GM10847 (cell line): ENCODE data around the gene KIF19.

Source experiments
- POLR2A ChIP-seq: IDR thresholded peaks from 2 replicates; pipeline ENCODE4 v1.6.1; 2011; ENCODE audit not compliant: insufficient read length; ENCODE audit errors: extremely low read depth

Gene KIF19

DNA sequence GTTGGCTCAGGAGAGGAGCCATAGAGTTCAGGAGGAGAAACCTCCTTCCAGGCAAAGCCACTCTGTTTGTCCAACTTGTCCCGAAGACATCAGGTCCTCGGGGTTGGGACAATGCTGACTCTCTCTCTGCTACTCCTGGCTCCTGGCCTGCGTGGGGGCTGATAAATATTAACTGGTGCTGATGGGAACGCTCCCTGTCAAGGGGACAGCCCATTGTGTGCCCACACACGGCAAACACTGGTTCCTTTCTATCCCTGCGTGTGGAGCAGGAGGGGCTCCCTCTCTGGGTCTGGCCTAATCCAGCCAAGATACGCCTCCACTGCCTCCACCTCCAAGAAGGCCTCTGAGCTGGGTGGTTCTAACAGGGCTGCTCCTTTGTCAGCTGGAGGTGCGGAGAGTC lies 4.4 kb downstream of the KIF19 start:
- TF ChIP-seq POLR2A, result no peak

DNA sequence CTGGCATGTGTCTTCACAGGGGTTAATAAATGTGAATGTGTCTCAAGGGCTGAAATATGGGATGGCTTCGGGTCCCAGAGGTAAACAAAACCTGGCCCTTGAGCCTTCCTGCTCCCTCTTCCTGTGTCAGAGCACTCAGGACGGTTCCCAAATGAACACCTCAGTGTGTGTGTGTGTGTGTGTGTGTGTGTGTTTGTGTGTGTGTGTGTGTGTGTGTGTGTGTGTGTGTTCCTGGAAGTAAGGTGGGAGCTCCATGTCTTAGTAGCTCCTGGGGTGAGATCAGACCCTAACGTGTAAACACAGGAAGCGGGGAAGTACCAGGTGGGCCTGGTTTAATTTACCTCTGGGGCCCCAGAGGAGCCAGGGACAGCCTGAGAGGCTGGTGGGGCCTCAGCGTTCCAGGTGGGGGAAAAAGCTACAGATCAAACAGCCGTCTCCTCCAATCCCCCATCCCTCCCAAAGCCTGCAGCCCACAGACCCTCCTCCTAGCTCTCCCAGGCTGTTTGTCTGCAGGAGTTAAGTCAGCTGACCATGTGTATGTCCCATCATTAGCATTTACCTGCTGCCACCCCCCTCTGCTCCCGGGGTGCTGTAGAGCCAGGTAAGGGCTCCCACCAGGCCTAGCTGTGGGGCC lies 6.1 kb downstream of the KIF19 start:
- TF ChIP-seq POLR2A, result no peak

DNA sequence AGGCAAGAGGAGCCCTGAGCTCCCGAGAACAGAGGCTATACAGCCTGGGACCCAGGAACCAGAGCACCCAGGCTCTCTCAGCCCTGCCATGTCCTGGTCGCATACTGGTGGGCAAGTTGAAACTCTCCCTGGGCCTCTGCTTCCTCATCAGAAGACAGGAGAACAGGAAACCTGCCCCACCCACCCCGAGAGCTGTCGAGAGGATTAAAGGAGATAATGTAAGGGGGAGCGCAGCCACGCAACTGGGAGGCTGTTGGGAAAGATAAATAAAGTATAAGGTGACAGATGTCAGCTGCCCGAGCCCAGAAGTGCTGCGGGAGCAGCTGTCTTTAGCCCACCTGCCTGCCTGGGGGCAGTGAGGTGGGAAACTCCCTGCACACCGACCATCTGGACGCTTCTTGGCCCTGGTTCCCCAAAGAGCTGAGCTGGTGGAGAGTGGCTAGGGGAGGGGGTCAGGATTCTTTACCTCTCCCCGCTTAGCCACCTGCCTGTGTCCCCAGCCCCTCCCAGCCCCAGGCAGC lies 6.8 kb downstream of the KIF19 start:
- no peak for TF ChIP-seq POLR2A

DNA sequence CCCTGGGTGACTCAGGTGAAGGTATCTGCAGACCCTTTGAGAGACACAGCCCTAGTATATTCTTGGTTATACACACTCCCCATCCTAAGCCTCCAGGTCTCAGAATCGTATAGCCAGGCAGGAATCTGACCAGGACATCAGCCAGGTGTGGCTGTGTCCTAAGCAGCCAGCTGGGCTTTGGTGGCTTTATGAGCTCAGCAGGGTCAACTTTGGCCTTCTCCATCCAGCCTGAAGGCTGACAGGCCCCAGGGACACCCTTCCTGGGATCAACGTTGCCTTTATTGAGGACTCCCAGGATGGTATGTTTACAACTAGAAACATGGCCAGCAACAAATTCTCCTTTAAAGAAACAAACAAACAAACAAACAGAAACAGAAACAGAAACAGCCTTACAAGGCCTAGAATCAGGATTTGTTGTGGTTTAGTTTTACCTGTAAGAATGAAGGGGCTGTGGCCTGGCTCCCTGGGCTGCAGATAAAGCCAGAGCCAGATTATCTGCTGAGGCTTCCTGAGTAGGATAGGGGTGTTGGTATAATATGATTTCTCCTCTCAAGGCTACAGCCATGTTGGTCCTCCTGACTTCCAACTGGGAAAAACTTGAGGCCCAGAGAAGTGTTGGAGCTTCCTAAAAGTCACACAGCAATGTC lies 8.5 kb downstream of the KIF19 start:
- no peak for TF ChIP-seq POLR2A

DNA sequence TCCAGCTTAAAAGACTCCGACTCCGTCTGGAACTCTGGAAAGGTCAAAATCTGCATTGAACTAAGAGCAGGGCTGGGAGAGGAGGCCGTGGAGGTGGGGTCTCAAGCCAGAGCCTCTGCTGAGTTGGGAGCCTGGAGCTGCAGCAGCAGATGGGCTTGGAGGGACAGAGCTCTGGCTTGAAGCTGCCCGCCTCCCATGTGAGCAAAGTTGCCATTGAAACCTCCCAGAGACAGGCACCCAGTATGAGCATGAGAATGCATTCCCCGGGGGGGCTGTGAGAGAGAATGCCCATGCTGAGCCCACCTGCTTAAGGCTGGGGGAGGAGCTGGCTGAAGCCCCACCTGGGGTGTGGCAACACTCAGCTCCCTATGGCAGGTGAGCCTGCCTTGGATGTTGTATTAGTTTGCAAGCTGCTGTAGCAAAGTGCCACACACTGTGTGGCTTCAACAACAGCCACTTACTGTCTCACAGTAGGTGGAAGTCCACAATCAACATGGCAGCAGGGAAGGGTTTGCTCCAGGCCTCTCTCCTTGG lies 9.6 kb downstream of the KIF19 start:
- no peak for TF ChIP-seq POLR2A

DNA sequence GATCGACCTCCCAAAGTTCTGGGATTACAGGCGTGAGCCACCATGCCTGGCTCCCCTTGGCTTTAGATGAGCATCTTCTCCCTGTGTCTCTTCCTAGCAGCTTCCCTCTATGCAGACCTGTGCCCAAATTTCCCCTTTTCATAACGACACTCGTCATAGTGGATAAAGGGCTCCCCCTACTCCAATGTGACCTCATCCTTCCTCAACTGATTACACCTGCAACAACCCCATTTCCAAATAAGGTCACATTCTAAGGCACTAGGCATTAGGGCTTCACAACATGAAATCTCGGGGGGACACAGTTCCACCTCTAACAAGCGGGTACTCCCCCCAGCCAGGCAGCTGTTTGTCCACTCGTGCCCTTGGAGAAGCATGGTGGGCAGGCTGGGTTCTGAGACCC lies 10.3 kb downstream of the KIF19 start:
- TF ChIP-seq POLR2A, result no peak

DNA sequence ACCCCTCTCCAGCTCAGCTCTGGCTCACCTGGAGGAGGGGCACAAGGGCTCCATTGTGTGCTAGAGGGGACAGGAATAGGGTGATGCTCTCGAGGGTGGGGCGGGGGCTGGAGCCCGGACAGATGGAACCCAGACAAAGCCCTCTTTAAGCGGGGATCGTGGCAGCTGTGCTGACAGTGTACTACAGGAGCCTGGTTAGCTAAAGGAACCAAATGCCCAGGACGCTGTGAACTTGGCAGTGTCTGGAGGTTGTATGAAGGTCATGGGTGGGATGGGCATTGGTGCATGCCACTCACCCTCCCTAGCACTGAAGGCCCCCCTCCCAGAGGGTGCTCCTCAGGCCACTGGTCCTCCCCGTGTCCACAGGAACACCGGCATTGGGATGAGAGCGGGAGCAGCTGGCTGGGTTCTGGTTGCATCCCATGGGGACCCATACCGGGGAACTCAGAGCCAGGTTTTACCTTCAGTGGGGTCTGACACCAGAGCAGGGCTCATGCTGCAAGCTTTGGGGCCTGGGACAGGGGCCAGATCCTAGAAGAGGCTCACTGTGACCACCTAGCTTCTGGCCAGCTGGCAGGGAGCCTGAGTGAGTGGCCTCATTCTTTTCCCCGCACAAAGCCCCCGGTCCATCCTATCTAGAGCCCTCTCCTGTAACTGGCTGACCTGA lies 11.9 kb downstream of the KIF19 start:
- TF ChIP-seq POLR2A, result no peak

DNA sequence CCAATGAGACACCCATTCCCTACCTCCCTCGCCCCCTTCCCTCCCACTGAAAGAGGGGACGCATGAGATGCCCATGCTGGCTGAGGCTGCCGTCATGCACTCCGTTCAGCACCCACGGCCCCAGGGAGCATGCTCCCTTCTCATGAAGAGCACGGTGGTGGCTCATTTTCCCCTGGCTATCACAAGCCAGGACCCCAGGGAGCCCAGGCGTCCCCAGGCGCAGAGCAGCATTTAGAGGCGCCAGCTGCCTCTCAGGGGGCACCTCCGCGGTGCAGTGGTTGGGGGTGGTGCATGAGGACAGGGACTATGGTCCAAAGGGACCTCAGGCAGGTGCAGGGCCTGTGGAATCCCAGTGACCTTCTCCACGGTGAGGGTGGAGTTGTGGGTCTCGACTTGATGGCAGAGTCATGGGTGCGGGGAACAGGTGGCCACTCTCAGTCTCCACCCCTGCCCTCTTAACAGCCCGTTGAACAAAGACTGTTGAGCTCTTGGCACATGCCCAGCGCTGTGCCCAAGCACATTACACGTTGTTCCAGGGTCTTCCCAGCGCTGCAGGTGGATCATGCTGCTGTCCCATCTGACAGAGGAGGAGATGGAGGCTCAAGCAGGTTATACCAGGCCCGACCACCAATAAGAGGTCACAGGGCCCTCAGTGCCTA lies 13.6 kb downstream of the KIF19 start:
- TF ChIP-seq POLR2A, result no peak

DNA sequence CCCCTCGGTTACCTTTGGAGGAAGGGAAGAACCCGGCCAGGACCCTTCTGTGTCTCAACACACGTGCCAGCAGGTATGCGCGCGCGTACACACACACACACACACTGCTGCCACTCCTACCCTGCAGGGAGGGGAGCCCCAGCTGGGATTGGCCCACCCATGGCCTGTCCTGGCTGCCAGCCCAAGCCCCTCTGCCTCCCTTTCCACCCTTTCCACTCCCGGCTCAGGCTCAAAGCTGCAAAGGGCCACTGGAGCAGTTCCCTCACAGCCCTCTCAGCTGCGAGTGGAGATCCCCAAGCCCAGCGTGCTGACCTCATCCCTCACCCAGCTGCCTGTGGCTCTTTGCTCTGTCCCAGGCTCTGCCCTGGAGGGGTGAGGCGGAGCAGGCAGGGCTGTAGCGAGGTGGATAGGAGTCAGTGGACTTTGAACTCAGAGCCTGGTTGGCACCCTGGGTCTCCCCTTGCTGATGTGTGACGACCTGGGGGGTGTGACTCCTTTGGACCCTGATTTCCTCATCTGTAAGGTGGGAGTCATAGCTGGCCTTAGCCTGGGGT lies 14.5 kb downstream of the KIF19 start:
- no peak for TF ChIP-seq POLR2A

DNA sequence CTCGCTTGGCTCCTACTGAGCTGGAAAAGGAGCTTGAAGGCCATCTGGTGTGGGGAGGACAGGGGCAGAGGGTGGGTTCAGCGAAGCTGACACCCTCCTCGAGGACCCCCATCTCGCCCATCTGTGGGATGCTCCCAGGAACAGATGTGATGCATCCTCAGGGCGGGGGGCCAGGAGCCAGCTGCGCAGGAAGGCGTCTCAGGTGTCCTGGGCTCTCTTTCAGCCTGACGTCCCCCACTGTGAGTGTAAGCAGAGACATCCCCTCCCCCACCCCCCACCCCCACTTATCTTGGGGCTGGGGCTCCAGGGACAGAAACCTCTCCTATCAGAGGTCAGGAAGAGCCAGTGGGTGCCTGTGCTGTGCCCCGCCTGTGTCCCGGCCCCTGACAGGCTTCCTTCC lies 16.2 kb downstream of the KIF19 start:
- TF ChIP-seq POLR2A, result no peak

DNA sequence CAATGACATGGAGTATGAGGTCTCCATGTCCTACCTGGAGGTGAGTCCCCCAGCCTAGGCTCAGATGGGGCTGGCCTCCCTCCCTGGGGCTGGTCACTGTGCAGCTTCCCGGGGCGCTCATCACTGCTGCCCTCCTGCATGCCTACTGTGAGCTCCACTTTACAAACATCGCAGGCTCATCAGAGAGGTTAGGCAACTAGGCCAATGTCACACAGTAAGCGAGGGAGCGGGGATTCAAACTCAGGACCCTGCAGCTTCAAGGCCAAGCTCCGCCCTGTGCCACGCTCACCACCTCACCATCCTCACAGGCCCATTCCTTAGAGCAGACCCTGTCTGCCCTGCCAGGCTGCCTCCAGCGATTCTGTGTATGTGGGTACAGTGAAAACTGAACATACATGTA lies 17.1 kb downstream of the KIF19 start:
- no peak for TF ChIP-seq POLR2A

DNA sequence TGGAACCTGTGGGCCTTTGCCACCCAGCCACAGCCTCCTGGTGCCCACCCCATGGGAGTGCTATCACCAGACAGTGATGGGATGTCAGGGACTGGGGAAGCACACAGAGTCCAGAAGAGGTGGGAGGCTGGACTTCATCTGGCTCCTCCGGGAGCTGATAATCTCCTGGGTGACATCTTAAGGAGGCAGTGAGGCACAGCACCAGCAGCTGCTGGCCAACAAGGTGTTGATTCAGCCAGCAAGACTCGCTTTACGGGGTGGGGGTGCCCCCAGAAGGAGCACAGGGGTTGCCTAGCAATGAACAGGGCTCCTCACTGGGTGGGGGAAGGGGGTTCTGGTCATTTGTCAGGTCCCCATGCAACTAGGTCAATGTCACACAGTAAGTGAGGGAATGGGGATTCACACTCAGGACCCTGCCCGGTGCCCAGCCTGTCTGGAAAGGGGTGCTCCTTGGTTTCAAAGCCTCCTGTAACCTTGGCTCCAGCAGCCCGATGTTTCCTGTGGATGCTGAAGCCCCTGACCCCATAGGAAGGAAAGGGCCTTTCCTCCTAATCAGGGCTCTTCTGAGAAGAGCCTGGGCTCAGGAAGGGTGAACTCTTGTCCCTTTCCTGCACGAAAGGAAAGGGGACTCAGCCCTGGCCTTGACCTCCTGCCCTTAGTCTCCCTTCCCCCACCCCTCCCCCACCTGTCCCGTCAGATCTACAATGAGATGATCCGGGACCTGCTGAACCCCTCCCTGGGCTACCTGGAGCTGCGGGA lies 17.7 kb downstream of the KIF19 start:
- no peak for TF ChIP-seq POLR2A

DNA sequence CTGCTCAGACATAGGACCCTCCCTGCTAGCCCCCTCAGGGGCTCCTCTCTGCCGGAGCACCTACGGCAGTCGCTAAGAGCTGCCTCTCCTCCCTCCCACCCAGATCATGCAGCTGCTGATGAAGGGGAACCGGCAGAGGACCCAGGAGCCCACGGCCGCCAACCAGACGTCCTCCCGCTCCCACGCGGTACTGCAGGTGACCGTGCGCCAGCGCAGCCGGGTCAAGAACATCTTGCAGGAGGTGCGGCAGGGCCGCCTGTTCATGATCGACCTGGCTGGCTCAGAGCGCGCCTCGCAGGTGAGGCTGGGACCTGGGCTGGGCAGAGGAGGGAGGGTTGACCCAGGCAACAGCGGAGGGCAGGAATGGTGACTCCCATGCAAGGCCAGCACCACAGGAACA lies 18.6 kb downstream of the KIF19 start:
- no peak for TF ChIP-seq POLR2A

DNA sequence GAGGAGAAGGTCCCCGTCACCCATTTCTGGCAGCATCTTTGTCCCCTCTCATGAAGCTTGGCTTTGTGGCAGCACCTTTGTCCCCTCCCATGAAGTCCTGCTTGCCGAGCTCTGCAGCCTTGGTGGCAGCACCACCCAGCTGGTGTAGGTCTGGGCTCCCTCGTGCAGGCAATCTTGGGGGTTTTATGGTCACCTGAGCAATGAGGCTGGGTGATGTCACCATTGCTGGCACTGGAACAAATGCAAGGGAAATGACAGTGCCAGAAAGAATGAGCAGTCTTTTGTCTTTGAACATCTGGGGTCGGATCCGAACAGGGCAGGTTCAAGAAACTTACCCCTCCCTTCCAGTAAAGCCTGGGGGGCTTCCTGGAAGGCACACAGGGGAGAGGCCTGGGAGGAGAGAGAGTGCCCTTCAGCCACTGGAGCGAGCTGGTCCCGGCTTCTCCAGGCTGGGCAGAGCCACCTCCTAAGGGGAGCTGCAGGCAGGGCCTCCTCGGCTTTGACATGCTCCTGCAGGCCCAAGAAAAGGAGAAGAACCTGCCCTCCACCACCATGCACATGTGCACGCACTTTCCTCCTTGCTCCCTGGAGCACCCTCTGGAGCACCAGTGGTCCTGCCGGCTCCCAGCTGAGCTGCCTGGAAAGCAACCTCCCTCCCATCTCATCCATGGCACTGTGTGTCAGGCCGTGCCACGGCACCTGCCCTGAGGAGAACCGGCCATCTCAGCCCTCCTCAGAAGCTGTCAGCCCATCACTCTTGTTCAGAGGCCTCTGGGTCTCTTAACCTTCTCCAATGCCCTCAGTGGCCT lies 19.6 kb downstream of the KIF19 start:
- TF ChIP-seq POLR2A, result no peak
